DND-41 (cell line): ENCODE data around the gene PLXNB3.

Experiments
- CTCF ChIP-seq: IDR thresholded peaks from 2 replicates; pipeline ENCODE4 v1.5.1; 2012; ENCODE audit warnings: borderline replicate concordance, low read length, moderate library complexity, mild to moderate bottlenecking; ENCODE audit not compliant: poor library complexity, severe bottlenecking; ENCODE audit errors: extremely low read depth
- EZH2 ChIP-seq: IDR thresholded peaks from 3 replicates; pipeline ENCODE4 v1.6.1; 2012; ENCODE audit warnings: borderline replicate concordance, low read depth, mild to moderate bottlenecking, moderate library complexity, low read length, inconsistent platforms; ENCODE audit not compliant: severe bottlenecking

DNA sequence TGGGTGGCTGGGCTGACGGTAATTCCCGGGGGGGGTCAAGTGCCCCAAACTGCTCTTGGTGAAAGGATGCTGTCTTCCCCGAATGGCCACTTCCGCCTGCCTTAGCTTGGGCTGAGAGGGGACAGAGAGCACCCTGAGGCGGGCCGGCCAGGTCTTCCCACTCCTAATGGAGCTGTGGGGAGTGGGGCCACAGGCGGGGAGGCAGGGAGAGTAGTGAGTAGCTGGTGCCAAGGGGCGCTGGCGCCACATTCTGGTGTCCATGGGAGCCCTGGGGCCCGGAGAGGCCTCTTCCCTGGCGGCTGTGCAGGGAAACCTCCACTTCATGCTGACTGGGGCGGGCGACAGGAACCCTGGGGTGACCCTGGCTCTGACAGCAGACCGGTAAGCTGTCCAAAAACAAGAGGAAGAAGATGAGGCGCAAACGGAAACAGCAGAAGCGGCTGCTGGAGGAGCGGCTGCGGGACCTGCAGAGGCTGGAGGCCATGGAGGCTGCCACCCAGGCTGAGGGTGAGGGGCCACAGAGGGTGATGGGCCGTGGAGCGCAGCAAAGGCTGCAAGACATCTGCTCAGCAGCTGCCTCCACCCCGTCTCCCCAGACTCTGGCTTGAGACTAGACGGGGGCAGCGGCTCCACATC, 19.4 kb downstream of the PLXNB3 start:
- no peak for TF ChIP-seq CTCF
- no peak for TF ChIP-seq EZH2
